ENCODE results near the gene OAF.

DNA sequence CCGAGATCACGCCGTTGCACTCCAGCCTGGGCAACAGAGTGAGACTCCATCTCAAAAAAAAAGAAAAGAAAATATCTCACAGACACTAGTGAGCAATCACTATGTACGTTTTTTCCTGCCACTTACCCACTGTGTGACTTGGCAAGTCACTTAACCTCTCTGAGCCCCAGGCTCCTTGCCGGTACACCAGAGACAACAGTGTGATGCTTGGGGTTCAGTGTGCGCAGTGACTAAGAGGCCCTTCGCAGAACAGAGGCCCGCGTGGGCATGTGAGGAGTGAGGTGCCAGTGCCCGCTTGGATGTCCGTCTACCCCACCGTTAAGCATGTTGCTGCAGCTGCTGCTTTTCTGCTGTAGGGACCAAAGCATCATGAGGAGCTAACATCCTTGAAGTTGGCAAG is 6.7 kb downstream of the OAF start:
- TF ChIP-seq CTCF (IDR thresholded peaks at IDR 0.05 in 2 of 3, conservative IDR thresholded peaks at IDR 0.05 in 1 of 3; ENCODE audit: borderline replicate concordance in 1 of 3, insufficient read depth in 1 of 3, low read depth in 2 of 3, low read length in 2 of 3) (no peak), ZNF274 (IDR thresholded peaks at IDR 0.05; ENCODE audit: low read depth, low read length) (no peak)

Measured in HCT116 (cell line).